Measurements from ENCODE around the gene TBC1D10B.

- TF ChIP-seq POLR2AphosphoS5 (IDR thresholded peaks at IDR 0.05; ENCODE audit: low read depth, low read length) (no peak), POLR2A (IDR thresholded peaks at IDR 0.05; ENCODE audit: low read depth, low read length) (no peak), TAF1 (IDR thresholded peaks at IDR 0.05; ENCODE audit: borderline replicate concordance, low read depth, low read length) (no peak)
These were observed 3.8 kb downstream of the TBC1D10B start for GRCh38 chr16:30366511-30366910.

All from GM12892 (cell line).